MCF 10A (cell line): ENCODE measurements around the gene ECI1. TPM values are rescaled to one million over a fixed set of nuclear protein-coding genes. Genes with fewer than 3 reads are reported as not detected.

Source experiments
- BruUV-seq: library from RNA; stranded (reverse); fragments of 400-500 nt; replicated peaks from 2 replicates; lab custom pipeline; 2021; lab: Mats Ljungman, UMichigan
- CTCF ChIA-PET: fragments of 300-600 bp; sonication (Branson Sonifier 250); formaldehyde crosslinking; extraction: SDS; loops from one replicate; lab custom pipeline; 2021; ENCODE audit warnings: antibody characterized with exemption, inconsistent platforms; lab: Yijun Ruan, JAX
- POLR2A ChIA-PET: fragments of 300-600, 350-650 bp; sonication (Branson Sonifier 250); formaldehyde crosslinking; extraction: SDS; loops from one replicate; lab custom pipeline; 2020; ENCODE audit warnings: antibody characterized with exemption, inconsistent platforms; lab: Yijun Ruan, JAX
- DNase-seq: peaks from one replicate; pipeline ENCODE4 v3.0.0-alpha.2; 2018; ENCODE audit not compliant: unreplicated experiment
- H3K27ac Mint-ChIP-seq: one replicate; pipeline ENCODE4 v1.8.0; 2022; ENCODE audit warnings: mild to moderate bottlenecking, low read depth, mixed read lengths; ENCODE audit not compliant: unreplicated experiment
- H3K27me3 Mint-ChIP-seq: one replicate; pipeline ENCODE4 v1.8.0; 2022; ENCODE audit warnings: mixed read lengths; ENCODE audit not compliant: insufficient read depth, unreplicated experiment
- H3K36me3 Mint-ChIP-seq: one replicate; pipeline ENCODE4 v1.8.0; 2022; ENCODE audit warnings: mild to moderate bottlenecking, moderate library complexity, mixed read lengths; ENCODE audit not compliant: insufficient read depth, unreplicated experiment
- H3K4me1 Mint-ChIP-seq: one replicate; pipeline ENCODE4 v1.8.0; 2022; ENCODE audit warnings: mixed read lengths; ENCODE audit not compliant: insufficient read depth, unreplicated experiment
- H3K4me3 Mint-ChIP-seq: one replicate; pipeline ENCODE4 v1.8.0; 2022; ENCODE audit warnings: mild to moderate bottlenecking, moderate library complexity, mixed read lengths; ENCODE audit not compliant: unreplicated experiment
- H3K9me3 Mint-ChIP-seq: one replicate; pipeline ENCODE4 v1.8.0; 2022; ENCODE audit warnings: mixed read lengths; ENCODE audit not compliant: unreplicated experiment
- CTCF ChIP-seq: fragments of 200-600 bp; IDR thresholded peaks from one replicate; pipeline ENCODE4 v1.8.0; 2022; ENCODE audit warnings: antibody characterized with exemption, mild to moderate bottlenecking; ENCODE audit not compliant: unreplicated experiment
- intact Hi-C: fragments of 100-400 bp; cut with micrococcal nuclease; formaldehyde crosslinking; loops from 2 replicates; pipeline ENCODE4 v1.14.1; 2022
- total RNA-seq: library from RNA; stranded (reverse); gene quantifications from 2 replicates; pipeline ENCODE4 v1.2.3, GENCODE V29; 2022

The ECI1 gene
- total RNA-seq, 1 experiment from 2014 or later = 115 TPM

- H3K27me3 Mint-ChIP-seq = no peaks in the 10 kb centered on the region
- no peak for TF ChIP-seq CTCF
- no TSS peak for BruUV-seq
- POLR2A ChIA-PET = no interaction called here
- intact Hi-C loops = no loop called here
- H3K9me3 Mint-ChIP-seq = no peaks in the 10 kb centered on the region
- no peaks in the 10 kb centered on the region for H3K4me1 Mint-ChIP-seq
- no peak overlapping the region for H3K27ac Mint-ChIP-seq
- peaks cover 63% of the 10 kb centered on the region for H3K36me3 Mint-ChIP-seq
- CTCF ChIA-PET = no interaction called here
- H3K4me3 Mint-ChIP-seq = no peak overlapping the region
- no peak for DNase-seq
Observed at GRCh38 chr16:2233046-2233775, 18.2 kb downstream of the ECI1 start.

GRCh38 chr16:2232094-2232990, 19.0 kb downstream of the ECI1 start:
- no peaks in the 10 kb centered on the region for H3K4me1 Mint-ChIP-seq
- no peak for TF ChIP-seq CTCF
- CTCF ChIA-PET = no interaction called here
- no TSS peak for BruUV-seq
- intact Hi-C loops = no loop called here
- no peak for DNase-seq
- POLR2A ChIA-PET = interaction anchor here (1.1 kb wide), 1 partner anchor 9 kb away, joined by 4 read pairs; no protein-coding TSS in a partner anchor
- H3K27me3 Mint-ChIP-seq = no peaks in the 10 kb centered on the region
- H3K9me3 Mint-ChIP-seq = no peaks in the 10 kb centered on the region
- no peak overlapping the region for H3K27ac Mint-ChIP-seq
- peaks cover 56% of the 10 kb centered on the region for H3K36me3 Mint-ChIP-seq
- no peak overlapping the region for H3K4me3 Mint-ChIP-seq

- Mint-ChIP-seq H3K4me3 (no peak overlapping the region), H3K4me1 (no peaks in the 10 kb centered on the region), H3K36me3 (peaks cover 55% of the 10 kb centered on the region), H3K27me3 (no peaks in the 10 kb centered on the region), H3K27ac (no peak overlapping the region), H3K9me3 (no peaks in the 10 kb centered on the region)
- intact Hi-C loops = no loop called here
- no peak for TF ChIP-seq CTCF
- ChIA-PET CTCF (no interaction called here), POLR2A (interaction anchor here (0.5 to 1.1 kb wide), 3 partner anchors 8 to 282 kb away, joined by 3 to 6 read pairs (median 4); partner anchors contain the start of gene ECI1)
- no TSS peak for BruUV-seq
- no peak for DNase-seq
Observed at GRCh38 chr16:2231016-2231931, 20.1 kb downstream of the ECI1 start.
